Measurements from ENCODE around the gene SEPTIN5. TPM values are rescaled to one million over a fixed set of nuclear protein-coding genes. Genes with fewer than 3 reads are reported as not detected.
A peak's percentile ranks its signal among the peaks of the same experiment; 100 is the strongest.

SEPTIN5 gene
- total and polyA plus RNA-seq, 9 of the 15 experiments (the other 6 are each of a cell fraction or from before 2014, with no cell fraction given), result 0.03 to 195 (median 119) TPM

- TF ChIP-seq HMGN3 (IDR thresholded peaks at IDR 0.05; ENCODE audit: borderline replicate concordance, extremely low read depth, insufficient read length, low read depth, low read length), result no peak
- no peak for TF ChIP-seq ZNF354B (CRISPR knock-in tag; IDR thresholded peaks at IDR 0.05)
- no peak for TF ChIP-seq CEBPB (tag; IDR thresholded peaks at IDR 0.05)
- TF ChIP-seq TFE3 (CRISPR knock-in tag; IDR thresholded peaks at IDR 0.05), result no peak; the same call in 1 of the 2 replicates
- TF ChIP-seq ZNF316 (IDR thresholded peaks at IDR 0.05), result peak; percentile 65
- TF ChIP-seq MTA1 (IDR thresholded peaks at IDR 0.05; ENCODE audit: borderline replicate concordance), result peak; percentile 84; the same call in 1 of the 2 replicates
- 0 out of 2 replicates have a peak, but pooled peaks have one; percentile 80 for TF ChIP-seq KLF6 (CRISPR knock-in tag; IDR thresholded peaks at IDR 0.05; ENCODE audit: borderline replicate concordance)
- TF ChIP-seq SREBF2 (CRISPR knock-in tag; IDR thresholded peaks at IDR 0.05), result no peak
- TF ChIP-seq RBM22 (IDR thresholded peaks at IDR 0.05; ENCODE audit: low read depth, low read length, poor library complexity, severe bottlenecking), result no peak
- TF ChIP-seq CHD2 (IDR thresholded peaks at IDR 0.05; ENCODE audit: low read depth, low read length), result peak; percentile 60; the same call in 1 of the 2 replicates
- TF ChIP-seq ZNF707 (CRISPR knock-in tag; conservative IDR thresholded peaks at IDR 0.05), result no peak
- TF ChIP-seq HINFP (tag; conservative IDR thresholded peaks at IDR 0.05; ENCODE audit: low read depth), result no peak
- TF ChIP-seq FOXP1 (CRISPR knock-in tag; IDR thresholded peaks at IDR 0.05), result no peak
- no peak for TF ChIP-seq MTF1 (CRISPR knock-in tag; IDR thresholded peaks at IDR 0.05; ENCODE audit: borderline replicate concordance)
- TF ChIP-seq KLF13 (tag; IDR thresholded peaks at IDR 0.05; ENCODE audit: borderline replicate concordance, low read depth), result peak; percentile 95
- TF ChIP-seq RBM25 (IDR thresholded peaks at IDR 0.05; ENCODE audit: low read depth, low read length, severe bottlenecking), result no peak
- TF ChIP-seq C11orf30 (IDR thresholded peaks at IDR 0.05; ENCODE audit: low read depth), result no peak
- TF ChIP-seq NFE2L1 (tag; IDR thresholded peaks at IDR 0.05; ENCODE audit: borderline replicate concordance, low read depth), result no peak
- no peak for TF ChIP-seq ZNF444 (CRISPR knock-in tag; IDR thresholded peaks at IDR 0.05)
- TF ChIP-seq MLLT1 (IDR thresholded peaks at IDR 0.05), result no peak
- no peak for TF ChIP-seq CREB3L1 (IDR thresholded peaks at IDR 0.05; ENCODE audit: borderline replicate concordance, low read depth)
Measured at GRCh38 chr22:19730655-19731360, 16.5 kb downstream of the SEPTIN5 start (continued).
